ENCODE results near the gene ASB4.
"Not testable (repeated sequence)": the region's sequence is repeated elsewhere in the genome, so short reads cannot be mapped to it uniquely, and the experiment has no call there.

The ASB4 gene

GRCh38 chr7:95479992-95480624 lies 5.6 kb upstream of the ASB4 start:
- no peak for FAIRE-seq

GRCh38 chr7:95481271-95482165 lies 4.2 kb upstream of the ASB4 start:
- FAIRE-seq: no peak

- FAIRE-seq: no peak
Observed at GRCh38 chr7:95482424-95482823, 3.3 kb upstream of the ASB4 start.

GRCh38 chr7:95490231-95490762 lies 4.6 kb downstream of the ASB4 start:
- FAIRE-seq: no peak

GRCh38 chr7:95491201-95491600 lies 5.5 kb downstream of the ASB4 start:
- no peak for FAIRE-seq

- no peak for FAIRE-seq
Observed at GRCh38 chr7:95491634-95492314, 6.0 kb downstream of the ASB4 start.

- no peak for FAIRE-seq
Observed at GRCh38 chr7:95493247-95493646, 7.5 kb downstream of the ASB4 start.

GRCh38 chr7:95493844-95494243 lies 8.1 kb downstream of the ASB4 start:
- no peak for FAIRE-seq

GRCh38 chr7:95501261-95501832 lies 15.6 kb downstream of the ASB4 start:
- FAIRE-seq: no peak

- FAIRE-seq: no peak
Observed at GRCh38 chr7:95502403-95502802, 16.7 kb downstream of the ASB4 start.

GRCh38 chr7:95503271-95504131 lies 17.8 kb downstream of the ASB4 start:
- no peak for FAIRE-seq

- FAIRE-seq: not testable (repeated sequence)
Observed at GRCh38 chr7:95504132-95504588, 18.4 kb downstream of the ASB4 start.

- no peak for FAIRE-seq
Observed at GRCh38 chr7:95508780-95509179, 23.0 kb downstream of the ASB4 start.

- FAIRE-seq: no peak
Observed at GRCh38 chr7:95509199-95509598, 23.5 kb downstream of the ASB4 start.

- peak; percentile 54 for FAIRE-seq
Observed at GRCh38 chr7:95511716-95512260, 26.0 kb downstream of the ASB4 start.

GRCh38 chr7:95517458-95517857 lies 31.7 kb downstream of the ASB4 start:
- FAIRE-seq: no peak

GRCh38 chr7:95517870-95518269 lies 32.1 kb downstream of the ASB4 start:
- FAIRE-seq: no peak

- FAIRE-seq: no peak
Observed at GRCh38 chr7:95520136-95520535, 34.4 kb downstream of the ASB4 start.

- FAIRE-seq: peak; percentile 59
Observed at GRCh38 chr7:95525503-95525902, 39.8 kb downstream of the ASB4 start.

- FAIRE-seq: no peak
Observed at GRCh38 chr7:95526128-95526738, 40.5 kb downstream of the ASB4 start.

Measured in endometrium (tissue), 2 donors.